Hepatocyte (in vitro differentiated cells): ENCODE results near the gene MOB3C.
"Not testable (repeated sequence)": the region's sequence is repeated elsewhere in the genome, so short reads cannot be mapped to it uniquely, and the experiment has no call there.

Source experiments
- EZH2 ChIP-seq: fragments of 200-600 bp; sonication (generic); IDR thresholded peaks from 2 replicates; pipeline ENCODE4 v1.6.1; 2016; ENCODE audit warnings: antibody characterized with exemption, mild to moderate bottlenecking, borderline replicate concordance
- EZH2phosphoT487 ChIP-seq: fragments of 200-600 bp; sonication (generic); IDR thresholded peaks from one replicate; pipeline ENCODE4 v1.6.1; 2018; ENCODE audit warnings: antibody characterized with exemption, mild to moderate bottlenecking, low read depth, moderate library complexity; ENCODE audit not compliant: unreplicated experiment, severe bottlenecking
- TF ChIP-seq, protein P1 (sequence below): fragments of 200-600 bp; sonication (generic); IDR thresholded peaks from 2 replicates; pipeline ENCODE4 v1.5.1; 2016; ENCODE audit warnings: antibody characterized with exemption, mild to moderate bottlenecking; ENCODE audit not compliant: poor library complexity

- TF ChIP-seq, protein P1, sequence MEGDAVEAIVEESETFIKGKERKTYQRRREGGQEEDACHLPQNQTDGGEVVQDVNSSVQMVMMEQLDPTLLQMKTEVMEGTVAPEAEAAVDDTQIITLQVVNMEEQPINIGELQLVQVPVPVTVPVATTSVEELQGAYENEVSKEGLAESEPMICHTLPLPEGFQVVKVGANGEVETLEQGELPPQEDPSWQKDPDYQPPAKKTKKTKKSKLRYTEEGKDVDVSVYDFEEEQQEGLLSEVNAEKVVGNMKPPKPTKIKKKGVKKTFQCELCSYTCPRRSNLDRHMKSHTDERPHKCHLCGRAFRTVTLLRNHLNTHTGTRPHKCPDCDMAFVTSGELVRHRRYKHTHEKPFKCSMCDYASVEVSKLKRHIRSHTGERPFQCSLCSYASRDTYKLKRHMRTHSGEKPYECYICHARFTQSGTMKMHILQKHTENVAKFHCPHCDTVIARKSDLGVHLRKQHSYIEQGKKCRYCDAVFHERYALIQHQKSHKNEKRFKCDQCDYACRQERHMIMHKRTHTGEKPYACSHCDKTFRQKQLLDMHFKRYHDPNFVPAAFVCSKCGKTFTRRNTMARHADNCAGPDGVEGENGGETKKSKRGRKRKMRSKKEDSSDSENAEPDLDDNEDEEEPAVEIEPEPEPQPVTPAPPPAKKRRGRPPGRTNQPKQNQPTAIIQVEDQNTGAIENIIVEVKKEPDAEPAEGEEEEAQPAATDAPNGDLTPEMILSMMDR = not testable (repeated sequence)
- not testable (repeated sequence) for TF ChIP-seq EZH2, EZH2phosphoT487
Measured at GRCh38 chr1:46660116-46660515, 43.5 kb upstream of the MOB3C start.
